ENCODE results near the gene TCERG1L.

Gene TCERG1L

DNA sequence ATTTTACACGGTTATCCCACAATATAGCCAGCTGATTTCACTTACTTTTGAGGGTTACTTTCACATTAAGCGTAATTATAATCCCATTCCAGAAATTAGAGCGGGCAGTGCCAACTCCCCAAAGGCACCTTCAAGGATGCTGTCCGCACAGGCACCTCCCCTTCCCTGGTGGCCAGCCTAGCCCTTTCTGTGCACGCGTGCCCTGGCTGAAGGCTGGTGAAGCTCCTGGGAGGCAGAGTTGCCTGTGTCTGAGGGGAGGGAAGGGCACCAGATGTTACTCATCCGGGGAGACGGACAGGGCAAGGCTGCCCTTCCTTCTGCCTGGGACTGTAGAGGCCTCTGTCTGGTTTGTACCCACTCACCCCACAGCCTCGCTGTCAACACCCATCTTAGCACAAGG is 198.4 kb downstream of the TCERG1L start:
- no peaks in the 10 kb centered on the region for H3K4me1 ChIP-seq (ENCODE audit: control insufficient read depth, insufficient read depth, low read length)
- H3K9ac ChIP-seq (ENCODE audit: low read length in 2 of 2), result no peak overlapping the region
- H3K4me3 ChIP-seq (ENCODE audit: low read length in 2 of 2), result no peak overlapping the region
- peaks cover 0 to 5% of the 10 kb centered on the region in 2 donors for H3K9me3 ChIP-seq (ENCODE audit: control insufficient read depth in 2 of 2, low read length in 2 of 2)
- H3K27me3 ChIP-seq (ENCODE audit: control insufficient read depth in 1 of 2, insufficient read depth in 2 of 2, low read length in 2 of 2), result no peaks in the 10 kb centered on the region
- no peak overlapping the region for H3K27ac ChIP-seq (ENCODE audit: low read length)
- no peaks in the 10 kb centered on the region for H3K36me3 ChIP-seq (ENCODE audit: control insufficient read depth in 2 of 2, insufficient read depth in 2 of 2, low read length in 2 of 2)

DNA sequence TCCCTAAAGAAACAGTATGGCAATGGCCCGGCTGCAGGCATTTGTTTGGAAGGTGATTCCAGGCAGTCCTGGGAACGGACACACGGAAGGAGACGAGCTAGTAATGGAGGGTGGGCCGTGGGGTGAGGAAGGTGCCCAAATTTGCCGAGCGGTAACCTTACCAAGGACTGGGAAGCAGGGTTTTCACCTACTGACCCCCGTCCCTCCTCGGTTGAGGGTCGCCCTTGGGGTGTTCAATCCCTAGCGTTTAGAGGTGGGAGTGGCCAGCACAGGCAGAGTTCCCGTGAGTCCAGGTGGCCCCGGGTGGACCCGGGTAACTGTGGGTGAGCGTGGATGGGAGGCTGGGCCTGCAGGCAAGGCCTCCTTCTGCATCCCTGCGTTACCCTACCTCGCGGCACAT is 198.8 kb downstream of the TCERG1L start:
- Histone ChIP-seq H3K4me1 (ENCODE audit: control insufficient read depth, insufficient read depth, low read length) (no peaks in the 10 kb centered on the region), H3K9me3 (ENCODE audit: control insufficient read depth in 2 of 2, low read length in 2 of 2) (peaks cover 0 to 10% of the 10 kb centered on the region in 2 donors), H3K9ac (ENCODE audit: low read length in 2 of 2) (no peak overlapping the region), H3K27me3 (ENCODE audit: control insufficient read depth in 1 of 2, insufficient read depth in 2 of 2, low read length in 2 of 2) (no peaks in the 10 kb centered on the region), H3K27ac (ENCODE audit: low read length) (no peak overlapping the region), H3K4me3 (ENCODE audit: low read length in 2 of 2) (no peak overlapping the region), H3K36me3 (ENCODE audit: control insufficient read depth in 2 of 2, insufficient read depth in 2 of 2, low read length in 2 of 2) (no peaks in the 10 kb centered on the region)

DNA sequence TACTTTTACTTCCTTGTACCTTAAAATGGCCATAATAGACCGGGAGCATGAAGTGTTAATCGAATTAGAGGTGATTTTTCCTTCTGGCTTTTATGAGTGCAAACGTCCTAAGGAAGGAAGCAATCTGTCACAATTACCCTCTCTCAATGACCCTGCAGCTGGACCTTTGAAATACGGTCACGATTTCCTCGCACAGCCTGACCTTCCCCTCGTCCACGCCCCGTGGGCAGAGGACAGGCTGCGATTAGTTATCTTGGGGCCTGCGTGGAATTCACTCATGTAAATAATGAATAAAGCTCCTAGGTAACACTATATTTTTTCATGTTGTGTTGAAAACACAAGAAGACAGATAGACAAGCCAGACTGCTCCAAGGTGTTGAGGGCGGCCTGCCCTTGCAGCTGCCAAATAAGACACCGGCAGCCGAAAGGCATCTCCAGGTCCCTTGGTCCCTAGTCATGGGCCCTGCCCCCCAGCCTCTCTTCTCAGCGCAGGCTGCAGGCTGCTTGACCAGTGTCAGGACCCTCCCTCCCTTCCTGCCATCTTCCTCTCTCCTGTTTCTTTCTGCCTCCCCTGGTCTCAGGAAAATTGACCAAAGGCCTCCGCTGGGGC is 199.9 kb downstream of the TCERG1L start:
- H3K9me3 ChIP-seq (ENCODE audit: control insufficient read depth in 2 of 2, low read length in 2 of 2), result peaks cover 0 to 12% of the 10 kb centered on the region in 2 donors
- H3K27ac ChIP-seq (ENCODE audit: low read length), result no peak overlapping the region
- no peaks in the 10 kb centered on the region for H3K27me3 ChIP-seq (ENCODE audit: control insufficient read depth in 1 of 2, insufficient read depth in 2 of 2, low read length in 2 of 2)
- H3K4me1 ChIP-seq (ENCODE audit: control insufficient read depth, insufficient read depth, low read length), result no peaks in the 10 kb centered on the region
- H3K4me3 ChIP-seq (ENCODE audit: low read length in 2 of 2), result no peak overlapping the region
- H3K36me3 ChIP-seq (ENCODE audit: control insufficient read depth in 2 of 2, insufficient read depth in 2 of 2, low read length in 2 of 2), result no peaks in the 10 kb centered on the region
- no peak overlapping the region for H3K9ac ChIP-seq (ENCODE audit: low read length in 2 of 2)

DNA sequence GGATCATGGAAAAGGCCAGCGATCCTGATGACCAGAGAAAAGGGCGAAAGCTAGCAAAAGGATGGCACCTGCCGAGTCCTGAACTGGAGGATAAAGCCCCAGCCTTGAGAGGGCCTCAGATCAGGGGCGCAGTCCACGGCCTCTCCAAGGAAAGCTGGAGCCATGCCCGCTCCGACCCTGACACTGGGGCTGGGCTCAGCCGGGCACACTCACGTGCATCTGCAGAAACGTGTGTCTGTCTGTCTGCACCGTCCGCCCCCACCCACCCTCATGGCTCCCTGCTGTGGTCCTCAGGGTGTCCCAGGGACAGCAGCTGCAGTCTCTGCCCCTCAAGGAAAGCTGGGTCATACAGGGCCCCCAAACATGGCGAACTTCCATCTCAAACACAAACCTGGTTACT is 200.5 kb downstream of the TCERG1L start:
- Histone ChIP-seq H3K4me3 (ENCODE audit: low read length in 2 of 2) (no peak overlapping the region), H3K9me3 (ENCODE audit: control insufficient read depth in 2 of 2, low read length in 2 of 2) (peaks cover 0 to 12% of the 10 kb centered on the region in 2 donors), H3K9ac (ENCODE audit: low read length in 2 of 2) (no peak overlapping the region), H3K27ac (ENCODE audit: low read length) (no peak overlapping the region), H3K27me3 (ENCODE audit: control insufficient read depth in 1 of 2, insufficient read depth in 2 of 2, low read length in 2 of 2) (no peaks in the 10 kb centered on the region), H3K36me3 (ENCODE audit: control insufficient read depth in 2 of 2, insufficient read depth in 2 of 2, low read length in 2 of 2) (no peaks in the 10 kb centered on the region), H3K4me1 (ENCODE audit: control insufficient read depth, insufficient read depth, low read length) (no peaks in the 10 kb centered on the region)

DNA sequence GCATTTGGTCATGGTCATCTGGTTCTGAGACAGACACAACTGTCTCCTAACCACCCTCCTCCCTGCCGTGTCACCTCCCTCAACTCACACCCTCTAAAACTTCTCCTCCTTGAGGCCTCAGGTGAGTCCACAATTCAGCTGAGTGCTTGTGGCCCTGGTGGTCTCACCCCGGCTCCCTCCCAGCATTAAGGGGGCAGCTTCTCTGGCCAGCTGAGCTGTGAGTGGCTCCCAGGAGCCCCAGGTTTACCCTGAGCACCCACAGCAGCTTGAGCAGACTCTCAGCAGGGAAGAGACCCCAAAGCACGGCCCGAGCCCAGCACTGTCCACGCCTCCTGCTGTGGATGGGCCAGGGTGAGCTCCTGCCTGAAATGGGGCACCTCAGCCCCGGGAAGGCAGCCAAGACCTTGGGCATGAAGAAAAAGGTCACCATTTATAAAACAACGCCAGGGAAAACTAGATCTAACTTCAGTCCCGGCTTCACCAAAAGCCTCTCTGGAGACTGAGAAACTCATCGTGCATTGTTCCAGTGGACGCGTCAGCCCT is 201.2 kb downstream of the TCERG1L start:
- Histone ChIP-seq H3K27ac (ENCODE audit: low read length) (no peak overlapping the region), H3K36me3 (ENCODE audit: control insufficient read depth in 2 of 2, insufficient read depth in 2 of 2, low read length in 2 of 2) (no peaks in the 10 kb centered on the region), H3K4me3 (ENCODE audit: low read length in 2 of 2) (no peak overlapping the region), H3K27me3 (ENCODE audit: control insufficient read depth in 1 of 2, insufficient read depth in 2 of 2, low read length in 2 of 2) (no peaks in the 10 kb centered on the region), H3K9me3 (ENCODE audit: control insufficient read depth in 2 of 2, low read length in 2 of 2) (peaks cover 0 to 12% of the 10 kb centered on the region in 2 donors), H3K4me1 (ENCODE audit: control insufficient read depth, insufficient read depth, low read length) (no peaks in the 10 kb centered on the region), H3K9ac (ENCODE audit: low read length in 2 of 2) (no peak overlapping the region)

DNA sequence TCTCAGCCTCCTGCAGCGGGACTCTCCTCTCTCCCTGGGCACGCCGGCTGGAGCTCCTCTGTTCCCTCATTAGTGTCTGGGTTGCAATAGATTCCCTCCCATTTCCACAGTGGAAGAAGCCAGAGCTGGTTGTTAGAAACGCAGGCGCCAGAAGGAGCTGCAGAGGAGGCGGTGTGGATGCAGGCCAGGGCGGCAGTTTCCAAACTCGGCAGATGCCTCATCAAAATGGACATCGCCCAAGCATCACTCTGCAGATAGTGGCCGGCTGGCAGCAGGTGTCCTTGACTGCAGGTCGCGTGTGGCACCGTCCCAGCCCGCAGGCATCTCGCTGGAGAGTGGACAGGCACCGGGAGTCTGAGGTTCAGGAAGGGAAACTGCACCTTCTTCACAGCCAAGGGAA is 201.8 kb downstream of the TCERG1L start:
- no peaks in the 10 kb centered on the region for H3K36me3 ChIP-seq (ENCODE audit: control insufficient read depth in 2 of 2, insufficient read depth in 2 of 2, low read length in 2 of 2)
- H3K9me3 ChIP-seq (ENCODE audit: control insufficient read depth in 2 of 2, low read length in 2 of 2), result peaks cover 0 to 12% of the 10 kb centered on the region in 2 donors
- H3K4me1 ChIP-seq (ENCODE audit: control insufficient read depth, insufficient read depth, low read length), result no peaks in the 10 kb centered on the region
- no peaks in the 10 kb centered on the region for H3K27me3 ChIP-seq (ENCODE audit: control insufficient read depth in 1 of 2, insufficient read depth in 2 of 2, low read length in 2 of 2)
- no peak overlapping the region for H3K27ac ChIP-seq (ENCODE audit: low read length)
- no peak overlapping the region for H3K9ac ChIP-seq (ENCODE audit: low read length in 2 of 2)
- no peak overlapping the region for H3K4me3 ChIP-seq (ENCODE audit: low read length in 2 of 2)

DNA sequence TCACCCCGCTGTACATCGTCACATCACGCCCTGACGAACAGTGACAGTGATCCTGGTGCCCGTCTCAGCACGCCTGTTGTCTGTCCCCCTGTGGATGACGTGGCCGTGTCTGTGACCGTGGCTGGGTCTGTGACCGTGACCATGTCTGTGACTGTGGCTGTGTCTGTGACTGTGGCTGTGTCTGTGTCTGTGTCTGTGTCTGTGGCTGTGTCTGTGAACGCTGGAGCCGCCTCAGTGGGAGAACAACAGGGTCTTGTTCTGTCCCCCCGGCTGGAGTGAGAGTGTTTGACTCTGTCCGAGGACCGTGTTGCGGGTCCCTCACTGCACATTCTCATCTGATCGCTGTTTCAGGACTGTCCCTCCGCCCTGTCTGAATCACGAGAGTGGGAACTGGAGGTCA is 202.2 kb downstream of the TCERG1L start:
- H3K27me3 ChIP-seq (ENCODE audit: control insufficient read depth in 1 of 2, insufficient read depth in 2 of 2, low read length in 2 of 2), result no peaks in the 10 kb centered on the region
- H3K9me3 ChIP-seq (ENCODE audit: control insufficient read depth in 2 of 2, low read length in 2 of 2), result peaks cover 0 to 12% of the 10 kb centered on the region in 2 donors
- H3K4me3 ChIP-seq (ENCODE audit: low read length in 2 of 2), result no peak overlapping the region
- H3K27ac ChIP-seq (ENCODE audit: low read length), result no peak overlapping the region
- H3K9ac ChIP-seq (ENCODE audit: low read length in 2 of 2), result no peak overlapping the region
- no peaks in the 10 kb centered on the region for H3K36me3 ChIP-seq (ENCODE audit: control insufficient read depth in 2 of 2, insufficient read depth in 2 of 2, low read length in 2 of 2)
- no peaks in the 10 kb centered on the region for H3K4me1 ChIP-seq (ENCODE audit: control insufficient read depth, insufficient read depth, low read length)

DNA sequence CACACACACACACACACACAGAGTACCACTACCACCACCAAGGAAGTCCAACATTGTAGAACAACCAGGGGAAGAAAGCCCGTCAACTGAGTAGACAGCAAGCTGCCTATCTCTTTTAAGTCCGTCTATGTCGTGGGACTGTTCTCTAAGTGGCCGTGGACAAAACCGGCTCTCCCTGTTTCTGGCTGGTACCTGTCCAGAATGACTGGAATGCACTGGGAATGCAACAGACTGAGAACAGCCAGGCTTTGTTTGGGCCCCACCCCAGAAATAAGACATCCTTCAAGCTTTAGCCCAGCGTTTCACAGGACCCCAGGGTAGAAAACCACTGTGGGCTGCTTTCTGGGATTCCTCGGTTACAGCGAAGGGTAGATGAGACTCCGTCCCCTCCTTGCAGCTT is 203.6 kb downstream of the TCERG1L start:
- Histone ChIP-seq H3K27ac (ENCODE audit: low read length) (no peak overlapping the region), H3K4me1 (ENCODE audit: control insufficient read depth, insufficient read depth, low read length) (no peaks in the 10 kb centered on the region), H3K4me3 (ENCODE audit: low read length in 2 of 2) (no peak overlapping the region), H3K36me3 (ENCODE audit: control insufficient read depth in 2 of 2, insufficient read depth in 2 of 2, low read length in 2 of 2) (no peaks in the 10 kb centered on the region), H3K9me3 (ENCODE audit: control insufficient read depth in 2 of 2, low read length in 2 of 2) (peaks cover 0 to 12% of the 10 kb centered on the region in 2 donors), H3K9ac (ENCODE audit: low read length in 2 of 2) (no peak overlapping the region), H3K27me3 (ENCODE audit: control insufficient read depth in 1 of 2, insufficient read depth in 2 of 2, low read length in 2 of 2) (no peaks in the 10 kb centered on the region)

DNA sequence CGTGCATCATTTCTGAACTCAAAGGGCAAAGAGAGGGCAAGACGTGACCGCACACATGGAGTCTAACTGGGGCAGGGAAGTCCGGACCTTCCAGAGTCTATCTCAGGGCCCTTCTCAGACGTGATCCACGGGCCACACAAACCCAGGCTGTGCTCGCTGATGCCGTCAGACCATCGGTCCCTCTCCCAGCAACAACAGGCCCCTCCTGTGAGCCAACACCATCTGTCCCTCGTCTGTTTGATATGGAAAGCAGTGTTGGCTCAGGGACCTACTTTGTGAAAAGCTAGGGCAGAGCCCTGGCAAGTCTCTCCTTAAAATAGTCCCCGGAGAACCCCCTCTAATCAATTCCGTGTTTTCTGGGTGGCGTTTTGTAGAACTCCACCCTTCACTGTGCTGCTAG is 208.8 kb downstream of the TCERG1L start:
- no peak overlapping the region for H3K4me3 ChIP-seq (ENCODE audit: low read length in 2 of 2)
- H3K9me3 ChIP-seq (ENCODE audit: control insufficient read depth in 2 of 2, low read length in 2 of 2), result peaks cover 0 to 2% of the 10 kb centered on the region in 2 donors
- H3K9ac ChIP-seq (ENCODE audit: low read length in 2 of 2), result no peak overlapping the region
- H3K27ac ChIP-seq (ENCODE audit: low read length), result no peak overlapping the region
- H3K4me1 ChIP-seq (ENCODE audit: control insufficient read depth, insufficient read depth, low read length), result no peaks in the 10 kb centered on the region
- H3K27me3 ChIP-seq (ENCODE audit: control insufficient read depth in 1 of 2, insufficient read depth in 2 of 2, low read length in 2 of 2), result no peaks in the 10 kb centered on the region
- no peaks in the 10 kb centered on the region for H3K36me3 ChIP-seq (ENCODE audit: control insufficient read depth in 2 of 2, insufficient read depth in 2 of 2, low read length in 2 of 2)

DNA sequence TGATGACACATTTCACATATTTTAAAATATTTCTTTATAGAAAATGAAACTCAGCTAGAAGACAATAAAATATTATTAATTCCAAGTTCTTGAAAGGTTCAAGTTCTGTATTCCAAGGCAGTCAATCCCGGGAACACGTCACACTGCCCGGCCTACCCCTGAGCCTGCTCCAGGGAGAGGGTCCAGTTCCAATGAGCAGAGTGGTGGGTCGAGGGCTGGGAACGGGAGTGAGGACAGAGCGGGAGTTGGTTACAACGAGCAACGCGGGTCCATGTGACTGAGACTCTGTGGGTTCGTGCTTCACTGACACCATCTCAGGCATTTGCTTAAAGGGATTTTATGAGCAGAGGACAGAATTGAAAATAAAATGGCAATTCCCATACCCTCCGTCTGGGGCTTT is 209.4 kb downstream of the TCERG1L start:
- no peaks in the 10 kb centered on the region for H3K36me3 ChIP-seq (ENCODE audit: control insufficient read depth in 2 of 2, insufficient read depth in 2 of 2, low read length in 2 of 2)
- no peaks in the 10 kb centered on the region for H3K9me3 ChIP-seq (ENCODE audit: control insufficient read depth in 2 of 2, low read length in 2 of 2)
- no peak overlapping the region for H3K4me3 ChIP-seq (ENCODE audit: low read length in 2 of 2)
- no peaks in the 10 kb centered on the region for H3K4me1 ChIP-seq (ENCODE audit: control insufficient read depth, insufficient read depth, low read length)
- no peak overlapping the region for H3K27ac ChIP-seq (ENCODE audit: low read length)
- H3K9ac ChIP-seq (ENCODE audit: low read length in 2 of 2), result no peak overlapping the region
- no peaks in the 10 kb centered on the region for H3K27me3 ChIP-seq (ENCODE audit: control insufficient read depth in 1 of 2, insufficient read depth in 2 of 2, low read length in 2 of 2)

Data from stomach smooth muscle (tissue), 2 donors.